ENCODE results near the gene CDH23.

DNA sequence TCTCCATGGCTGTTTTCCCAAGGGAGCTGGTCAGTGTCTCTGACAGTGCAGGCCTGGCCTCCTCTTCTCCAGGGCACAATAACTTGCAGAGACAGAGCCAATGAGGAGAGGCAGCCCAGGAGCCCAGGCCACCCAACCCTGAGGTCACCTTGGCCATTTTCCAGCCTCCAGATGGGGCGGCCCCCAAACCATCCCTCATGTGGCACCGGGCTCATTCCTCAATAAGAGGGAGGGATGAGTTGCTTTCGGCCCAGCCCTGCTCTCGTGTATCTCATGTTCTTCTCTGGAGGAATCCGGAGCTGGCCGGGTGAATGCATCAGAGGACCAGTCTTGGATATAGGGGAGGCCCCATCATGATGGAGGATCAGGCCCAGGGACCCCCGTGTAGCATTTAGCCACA lies 223.9 kb downstream of the CDH23 start:
- no peak for TF ChIP-seq KDM2B (CRISPR knock-in tag; IDR thresholded peaks at IDR 0.05)
- TF ChIP-seq, protein P1, sequence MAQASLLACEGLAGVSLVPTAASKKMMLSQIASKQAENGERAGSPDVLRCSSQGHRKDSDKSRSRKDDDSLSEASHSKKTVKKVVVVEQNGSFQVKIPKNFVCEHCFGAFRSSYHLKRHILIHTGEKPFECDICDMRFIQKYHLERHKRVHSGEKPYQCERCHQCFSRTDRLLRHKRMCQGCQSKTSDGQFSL (CRISPR knock-in tag; IDR thresholded peaks at IDR 0.05), result no peak
- TF ChIP-seq, protein P1 (tag; IDR thresholded peaks at IDR 0.05), result no peak
